Measurements from ENCODE around the gene FAM177A1. TPM values are rescaled to one million over a fixed set of nuclear protein-coding genes. Genes with fewer than 3 reads are reported as not detected.

FAM177A1 gene
- total and polyA plus RNA-seq, 4 donors: 12.8 to 69.5 (median 39.4) TPM

DNA sequence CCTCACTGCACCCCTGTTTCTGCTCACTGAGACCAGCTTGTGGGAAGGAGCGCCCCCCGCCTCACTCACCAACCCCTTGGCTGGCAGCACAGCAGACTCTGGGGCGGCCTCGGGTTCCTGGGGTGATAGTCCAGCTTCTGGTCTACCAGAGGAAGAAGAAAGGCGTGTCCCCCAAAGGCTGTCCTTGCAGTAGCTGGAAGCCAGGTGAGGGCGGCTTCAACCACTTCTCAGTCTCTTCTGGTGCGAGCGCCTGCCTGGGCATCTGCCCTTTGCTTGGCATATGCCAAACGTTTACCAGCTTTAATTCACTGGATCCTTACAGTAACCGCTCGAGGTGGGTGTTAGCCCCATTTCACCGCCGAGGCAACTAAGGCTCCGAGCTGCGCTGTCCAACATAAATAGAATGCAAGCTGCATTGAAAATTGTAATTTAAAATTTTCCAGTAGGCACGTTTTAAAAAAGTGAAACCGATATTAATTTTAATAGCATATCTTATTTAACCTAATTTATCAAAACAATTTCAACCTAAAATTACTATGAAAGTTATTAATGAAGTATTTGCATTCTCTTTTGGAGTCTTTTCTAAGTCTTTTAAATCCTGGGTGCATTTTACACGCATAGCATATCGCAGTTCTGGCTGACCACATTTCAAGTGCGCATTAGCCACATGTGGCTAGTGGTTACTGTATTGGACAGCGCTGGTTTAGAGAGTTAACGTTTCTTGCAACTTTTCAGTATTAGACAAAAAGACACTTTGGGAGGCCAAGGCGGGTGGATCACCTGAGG lies 872 bp downstream of the FAM177A1 start:
- no peak for TF ChIP-seq JUND (IDR thresholded peaks at IDR 0.05)
- TF ChIP-seq, protein P1, sequence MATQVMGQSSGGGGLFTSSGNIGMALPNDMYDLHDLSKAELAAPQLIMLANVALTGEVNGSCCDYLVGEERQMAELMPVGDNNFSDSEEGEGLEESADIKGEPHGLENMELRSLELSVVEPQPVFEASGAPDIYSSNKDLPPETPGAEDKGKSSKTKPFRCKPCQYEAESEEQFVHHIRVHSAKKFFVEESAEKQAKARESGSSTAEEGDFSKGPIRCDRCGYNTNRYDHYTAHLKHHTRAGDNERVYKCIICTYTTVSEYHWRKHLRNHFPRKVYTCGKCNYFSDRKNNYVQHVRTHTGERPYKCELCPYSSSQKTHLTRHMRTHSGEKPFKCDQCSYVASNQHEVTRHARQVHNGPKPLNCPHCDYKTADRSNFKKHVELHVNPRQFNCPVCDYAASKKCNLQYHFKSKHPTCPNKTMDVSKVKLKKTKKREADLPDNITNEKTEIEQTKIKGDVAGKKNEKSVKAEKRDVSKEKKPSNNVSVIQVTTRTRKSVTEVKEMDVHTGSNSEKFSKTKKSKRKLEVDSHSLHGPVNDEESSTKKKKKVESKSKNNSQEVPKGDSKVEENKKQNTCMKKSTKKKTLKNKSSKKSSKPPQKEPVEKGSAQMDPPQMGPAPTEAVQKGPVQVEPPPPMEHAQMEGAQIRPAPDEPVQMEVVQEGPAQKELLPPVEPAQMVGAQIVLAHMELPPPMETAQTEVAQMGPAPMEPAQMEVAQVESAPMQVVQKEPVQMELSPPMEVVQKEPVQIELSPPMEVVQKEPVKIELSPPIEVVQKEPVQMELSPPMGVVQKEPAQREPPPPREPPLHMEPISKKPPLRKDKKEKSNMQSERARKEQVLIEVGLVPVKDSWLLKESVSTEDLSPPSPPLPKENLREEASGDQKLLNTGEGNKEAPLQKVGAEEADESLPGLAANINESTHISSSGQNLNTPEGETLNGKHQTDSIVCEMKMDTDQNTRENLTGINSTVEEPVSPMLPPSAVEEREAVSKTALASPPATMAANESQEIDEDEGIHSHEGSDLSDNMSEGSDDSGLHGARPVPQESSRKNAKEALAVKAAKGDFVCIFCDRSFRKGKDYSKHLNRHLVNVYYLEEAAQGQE (IDR thresholded peaks at IDR 0.05): peak; percentile 86

DNA sequence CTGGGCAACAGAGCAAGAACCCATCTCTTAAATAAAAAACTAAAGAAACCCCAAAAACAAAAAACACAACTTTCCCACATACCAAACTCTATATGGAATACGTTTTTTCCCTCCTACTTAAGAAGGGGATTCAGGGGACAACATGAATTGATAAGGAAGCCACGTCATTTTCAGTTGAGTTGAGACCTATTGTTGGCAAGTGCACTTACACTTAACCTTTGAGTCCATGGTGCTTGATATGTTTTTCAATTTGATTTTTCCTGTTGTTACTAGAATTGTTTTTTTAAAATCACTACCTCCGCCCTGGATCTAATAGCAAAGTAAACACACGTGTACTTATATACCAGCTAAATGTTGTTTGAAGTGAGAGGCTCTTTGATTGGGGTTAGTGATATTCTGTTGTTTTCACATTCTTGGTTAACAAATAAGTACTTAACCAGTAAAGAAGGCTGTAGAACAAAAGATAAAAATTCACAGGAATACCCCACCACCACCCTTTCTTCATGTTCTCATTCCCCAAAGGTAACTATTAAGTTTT lies 2.0 kb downstream of the FAM177A1 start:
- Histone ChIP-seq H3K9ac (ENCODE audit: low read depth in 1 of 2, low read length in 2 of 2) (no peak overlapping the region), H3K36me3 (ENCODE audit: control insufficient read depth in 4 of 4, insufficient read depth in 3 of 4, low read depth in 1 of 4, low read length in 3 of 4) (peaks cover 0 to 8% (median 2%) of the 10 kb centered on the region in 4 donors), H3K27ac (ENCODE audit: low read depth in 1 of 2, low read length in 2 of 2) (no peak overlapping the region), H3K4me1 (ENCODE audit: control insufficient read depth in 4 of 4, insufficient read depth in 4 of 4, low read length in 3 of 4) (peaks cover 2 to 22% (median 7%) of the 10 kb centered on the region in 4 donors), H3K4me3 (ENCODE audit: low read depth in 1 of 3, low read length in 3 of 3) (peak overlapping the region in 1 of 3 donors; percentile 80), H3K9me3 (ENCODE audit: control insufficient read depth in 4 of 4, low read length in 3 of 4) (no peaks in the 10 kb centered on the region), H3K27me3 (ENCODE audit: control insufficient read depth in 4 of 4, insufficient read depth in 4 of 4, low read length in 3 of 4) (no peaks in the 10 kb centered on the region)
- WGBS: 53% methylated on average over 4 of the region's 4 CpGs
- no peak for DNase-seq (ENCODE audit: low spot score)
- TF ChIP-seq HNF4A (conservative IDR thresholded peaks at IDR 0.05): peak in 1 of 2 donors; percentile 6
- TF ChIP-seq, protein P1 (IDR thresholded peaks at IDR 0.05): no peak

More for the DNA sequence above, 872 bp downstream of the FAM177A1 start:
- Histone ChIP-seq H3K27me3 (ENCODE audit: control insufficient read depth in 4 of 4, insufficient read depth in 4 of 4, low read length in 3 of 4) (no peaks in the 10 kb centered on the region), H3K9ac (ENCODE audit: low read depth in 1 of 2, low read length in 2 of 2) (peak overlapping the region; percentile 48 to 85), H3K27ac (ENCODE audit: low read depth in 1 of 2, low read length in 2 of 2) (peak overlapping the region; percentile 90 to 96), H3K9me3 (ENCODE audit: control insufficient read depth in 4 of 4, low read length in 3 of 4) (no peaks in the 10 kb centered on the region), H3K4me3 (ENCODE audit: low read depth in 1 of 3, low read length in 3 of 3) (peak overlapping the region; percentile 61 to 92 (median 80)), H3K36me3 (ENCODE audit: control insufficient read depth in 4 of 4, insufficient read depth in 3 of 4, low read depth in 1 of 4, low read length in 3 of 4) (peaks cover 0 to 6% (median 0%) of the 10 kb centered on the region in 4 donors), H3K4me1 (ENCODE audit: control insufficient read depth in 4 of 4, insufficient read depth in 4 of 4, low read length in 3 of 4) (peaks cover 2 to 22% (median 7%) of the 10 kb centered on the region in 4 donors)
- no peak for DNase-seq (ENCODE audit: low spot score)
- 23% methylated on average over 23 of the region's 23 CpGs for WGBS

DNA sequence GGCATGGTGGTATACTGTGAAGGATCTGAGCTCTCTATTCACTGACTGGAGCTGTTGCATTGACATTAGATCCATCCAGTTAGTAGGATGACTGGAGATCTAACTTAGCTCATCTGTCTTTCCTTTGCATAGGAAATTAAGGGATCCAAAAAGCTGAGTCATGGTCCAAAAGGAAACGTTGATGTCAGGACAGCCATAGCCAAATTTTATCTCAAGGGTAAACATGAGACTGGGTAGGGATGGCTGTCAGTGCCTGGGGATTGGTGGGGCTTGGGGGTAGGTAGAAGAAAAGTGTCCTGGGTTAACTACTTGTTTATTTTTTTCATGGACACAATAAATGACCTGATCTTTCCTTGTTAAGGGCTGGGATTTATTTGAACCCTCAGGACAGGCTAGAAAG lies 4.6 kb downstream of the FAM177A1 start:
- Histone ChIP-seq H3K4me3 (ENCODE audit: low read depth in 1 of 3, low read length in 3 of 3) (no peak overlapping the region), H3K4me1 (ENCODE audit: control insufficient read depth in 4 of 4, insufficient read depth in 4 of 4, low read length in 3 of 4) (peaks cover 2 to 17% (median 6%) of the 10 kb centered on the region in 4 donors), H3K27ac (ENCODE audit: low read depth in 1 of 2, low read length in 2 of 2) (peak overlapping the region in 1 of 2 donors; percentile 46), H3K36me3 (ENCODE audit: control insufficient read depth in 4 of 4, insufficient read depth in 3 of 4, low read depth in 1 of 4, low read length in 3 of 4) (peaks cover 0 to 14% (median 7%) of the 10 kb centered on the region in 4 donors), H3K27me3 (ENCODE audit: control insufficient read depth in 4 of 4, insufficient read depth in 4 of 4, low read length in 3 of 4) (no peaks in the 10 kb centered on the region), H3K9me3 (ENCODE audit: control insufficient read depth in 4 of 4, low read length in 3 of 4) (no peaks in the 10 kb centered on the region), H3K9ac (ENCODE audit: low read depth in 1 of 2, low read length in 2 of 2) (no peak overlapping the region)
- WGBS: 8% methylated on average over 1 of the region's 1 CpG
- no peak for DNase-seq (ENCODE audit: low spot score)
- peak; percentile 58 to 81 for TF ChIP-seq HNF4A (conservative IDR thresholded peaks at IDR 0.05)
- peak in 1 of 2 donors; percentile 22 for TF ChIP-seq EGR1 (IDR thresholded peaks at IDR 0.05; ENCODE audit: low read depth in 2 of 2)
- TF ChIP-seq, protein P2, sequence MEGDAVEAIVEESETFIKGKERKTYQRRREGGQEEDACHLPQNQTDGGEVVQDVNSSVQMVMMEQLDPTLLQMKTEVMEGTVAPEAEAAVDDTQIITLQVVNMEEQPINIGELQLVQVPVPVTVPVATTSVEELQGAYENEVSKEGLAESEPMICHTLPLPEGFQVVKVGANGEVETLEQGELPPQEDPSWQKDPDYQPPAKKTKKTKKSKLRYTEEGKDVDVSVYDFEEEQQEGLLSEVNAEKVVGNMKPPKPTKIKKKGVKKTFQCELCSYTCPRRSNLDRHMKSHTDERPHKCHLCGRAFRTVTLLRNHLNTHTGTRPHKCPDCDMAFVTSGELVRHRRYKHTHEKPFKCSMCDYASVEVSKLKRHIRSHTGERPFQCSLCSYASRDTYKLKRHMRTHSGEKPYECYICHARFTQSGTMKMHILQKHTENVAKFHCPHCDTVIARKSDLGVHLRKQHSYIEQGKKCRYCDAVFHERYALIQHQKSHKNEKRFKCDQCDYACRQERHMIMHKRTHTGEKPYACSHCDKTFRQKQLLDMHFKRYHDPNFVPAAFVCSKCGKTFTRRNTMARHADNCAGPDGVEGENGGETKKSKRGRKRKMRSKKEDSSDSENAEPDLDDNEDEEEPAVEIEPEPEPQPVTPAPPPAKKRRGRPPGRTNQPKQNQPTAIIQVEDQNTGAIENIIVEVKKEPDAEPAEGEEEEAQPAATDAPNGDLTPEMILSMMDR (IDR thresholded peaks at IDR 0.05; ENCODE audit: low read depth, low read length, missing input control): no peak
- TF ChIP-seq, protein P1 (IDR thresholded peaks at IDR 0.05): peak; percentile 30
- peak; percentile 63 for TF ChIP-seq SP1 (IDR thresholded peaks at IDR 0.05)
- peak in 1 of 2 donors; percentile 40 for TF ChIP-seq RAD21 (IDR thresholded peaks at IDR 0.05)
- TF ChIP-seq HNF4G (IDR thresholded peaks at IDR 0.05): peak; percentile 13
- TF ChIP-seq, protein P3, sequence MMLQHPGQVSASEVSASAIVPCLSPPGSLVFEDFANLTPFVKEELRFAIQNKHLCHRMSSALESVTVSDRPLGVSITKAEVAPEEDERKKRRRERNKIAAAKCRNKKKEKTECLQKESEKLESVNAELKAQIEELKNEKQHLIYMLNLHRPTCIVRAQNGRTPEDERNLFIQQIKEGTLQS (IDR thresholded peaks at IDR 0.05): peak; percentile 77
- TF ChIP-seq YY1 (IDR thresholded peaks at IDR 0.05): peak; percentile 74
- peak in 1 of 2 donors; percentile 62 for TF ChIP-seq RXRA (IDR thresholded peaks at IDR 0.05)

Data from liver (tissue), 9 donors.